Gastroesophageal sphincter (tissue), 4 donors: ENCODE results near the gene ABI3BP. TPM values are rescaled to one million over a fixed set of nuclear protein-coding genes. Genes with fewer than 3 reads are reported as not detected.

Experiments used
- ATAC-seq: fragments of 150-250 bp; one replicate; pipeline ENCODE4 v1.9.1; 2016; ENCODE audit warnings: mild to moderate bottlenecking, moderate library complexity
- H3K27ac ChIP-seq, 4 donors: fragments of 200-600 bp; sonication (generic) in 3 of 4; 1 replicate in 3 of 4; 2 replicates in 1 of 4; pipeline ENCODE4 v1.5.1; 2016 to 2019
- H3K27me3 ChIP-seq: fragments of 200-600 bp; sonication (generic); one replicate; pipeline ENCODE4 v1.5.1; 2019
- H3K36me3 ChIP-seq, 2 donors: fragments of 200-600 bp; sonication (generic); one replicate each; pipeline ENCODE4 v1.5.1; 2019; ENCODE audit warnings: control low read depth in 1 of 2
- H3K4me1 ChIP-seq, 3 donors: fragments of 200-600 bp; sonication (generic); 1 replicate in 2 of 3; 2 replicates in 1 of 3; pipeline ENCODE4 v1.5.1; 2016 to 2019; ENCODE audit warnings: control low read depth in 2 of 3
- H3K4me3 ChIP-seq, 2 donors: fragments of 200-600 bp; sonication (generic); one replicate each; pipeline ENCODE4 v1.5.1; 2019; ENCODE audit warnings: mild to moderate bottlenecking in 1 of 2, moderate library complexity in 1 of 2
- H3K9me3 ChIP-seq, 3 donors: fragments of 200-600 bp; sonication (generic); one replicate each; pipeline ENCODE4 v1.5.1; 2017 to 2019; ENCODE audit warnings: control low read depth in 2 of 3
- CTCF ChIP-seq, 4 experiments: fragments of 200-600 bp in 2 of 4; fragments of 450-650 bp in 2 of 4; sonication (generic) in 1 of 4; IDR thresholded peaks; one replicate each; pipeline ENCODE4 v1.5.1; 2017 to 2019; ENCODE audit warnings: antibody characterized with exemption in 4 of 4, mild to moderate bottlenecking in 2 of 4, moderate library complexity in 2 of 4
- EP300 ChIP-seq: sonication (generic); formaldehyde crosslinking; IDR thresholded peaks from one replicate; pipeline ENCODE4 v1.6.1; 2017; ENCODE audit warnings: antibody characterized with exemption, mild to moderate bottlenecking
- POLR2A ChIP-seq, 2 donors: fragments of 450-650 bp; IDR thresholded peaks; one replicate each; pipeline ENCODE4 v1.6.1; 2017; ENCODE audit warnings: antibody characterized with exemption in 2 of 2, mild to moderate bottlenecking in 2 of 2, moderate library complexity in 1 of 2
- POLR2AphosphoS5 ChIP-seq: sonication (generic); formaldehyde crosslinking; IDR thresholded peaks from one replicate; pipeline ENCODE4 v1.6.1; 2017; ENCODE audit warnings: antibody characterized with exemption
- WGBS, 2 donors: methylation state at CpG; one replicate each; pipeline ENCODE4 v1.1.5; 2018; ENCODE audit warnings: low coverage in 1 of 2; 5-methylcytosine and 5-hydroxymethylcytosine counted together
- total RNA-seq, 4 donors: library from RNA; depleted of rRNA; stranded (reverse); fragments of >200 nt; gene quantifications; one replicate each; pipeline ENCODE4 v1.1.0, GENCODE V29; 2016

Gene ABI3BP
- total RNA-seq, 4 donors from 2014 or later, result 59.6 to 158 (median 99.9) TPM

- no peak overlapping the region for H3K4me3 ChIP-seq
- ATAC-seq, result no peak
- peaks cover 4 to 16% (median 6%) of the 10 kb centered on the region in 3 donors for H3K4me1 ChIP-seq
- 65 to 94% methylated on average over 2 of the region's 2 CpGs for WGBS, 2 donors
- H3K27me3 ChIP-seq, result no peaks in the 10 kb centered on the region
- TF ChIP-seq EP300 (no peak), CTCF (IDR thresholded peaks at IDR 0.05) (no peak), POLR2A (IDR thresholded peaks at IDR 0.05) (no peak), POLR2AphosphoS5 (no peak)
- no peak overlapping the region for H3K27ac ChIP-seq
- peaks cover 0 to 44% of the 10 kb centered on the region in 2 donors for H3K36me3 ChIP-seq
- H3K9me3 ChIP-seq, result no peaks in the 10 kb centered on the region
Measured at GRCh38 chr3:100780071-100780622, 213.1 kb downstream of the ABI3BP start.

GRCh38 chr3:100779480-100779879 is 213.7 kb downstream of the ABI3BP start:
- H3K9me3 ChIP-seq, result no peaks in the 10 kb centered on the region
- no peak overlapping the region for H3K27ac ChIP-seq
- no peak for ATAC-seq
- H3K36me3 ChIP-seq, result peaks cover 0 to 49% of the 10 kb centered on the region in 2 donors
- no peaks in the 10 kb centered on the region for H3K27me3 ChIP-seq
- no peak overlapping the region for H3K4me3 ChIP-seq
- peaks cover 4 to 16% (median 6%) of the 10 kb centered on the region in 3 donors for H3K4me1 ChIP-seq
- no peak for TF ChIP-seq CTCF (IDR thresholded peaks at IDR 0.05)
- no peak for TF ChIP-seq POLR2A (IDR thresholded peaks at IDR 0.05)
- no peak for TF ChIP-seq POLR2AphosphoS5
- TF ChIP-seq EP300, result no peak

GRCh38 chr3:100777271-100777670 is 215.9 kb downstream of the ABI3BP start:
- Histone ChIP-seq H3K4me3 (no peak overlapping the region), H3K4me1 (peaks cover 0 to 4% (median under 1%) of the 10 kb centered on the region in 3 donors), H3K9me3 (no peaks in the 10 kb centered on the region), H3K27ac (no peak overlapping the region), H3K36me3 (peaks cover 0 to 63% of the 10 kb centered on the region in 2 donors), H3K27me3 (no peaks in the 10 kb centered on the region)
- no peak for TF ChIP-seq CTCF (IDR thresholded peaks at IDR 0.05)
- TF ChIP-seq EP300, result no peak
- TF ChIP-seq POLR2AphosphoS5, result no peak
- TF ChIP-seq POLR2A (IDR thresholded peaks at IDR 0.05), result no peak
- ATAC-seq, result no peak

- ATAC-seq, result no peak
- WGBS, 2 donors, result 56 to 89% methylated on average over 1 to 2 of the region's 2 CpGs
- H3K27me3 ChIP-seq, result no peaks in the 10 kb centered on the region
Measured at GRCh38 chr3:100776746-100777145, 216.5 kb downstream of the ABI3BP start.

More at GRCh38 chr3:100776746-100777145, 216.5 kb downstream of the ABI3BP start:
- Histone ChIP-seq H3K27ac (no peak overlapping the region), H3K4me1 (no peaks in the 10 kb centered on the region), H3K9me3 (no peaks in the 10 kb centered on the region), H3K4me3 (no peak overlapping the region), H3K36me3 (peaks cover 0 to 63% of the 10 kb centered on the region in 2 donors)
- TF ChIP-seq EP300 (no peak), POLR2A (IDR thresholded peaks at IDR 0.05) (no peak), CTCF (IDR thresholded peaks at IDR 0.05) (no peak), POLR2AphosphoS5 (no peak)
